Measurements from ENCODE around the gene SRP72. TPM values are rescaled to one million over a fixed set of nuclear protein-coding genes. Genes with fewer than 3 reads are reported as not detected.

SRP72 gene
- total and polyA plus RNA-seq, 2 of the 8 experiments (the other 6 are each of a cell fraction or from before 2014, with no cell fraction given) = 37.7 to 144 TPM

- TF ChIP-seq KDM1A (IDR thresholded peaks at IDR 0.05; ENCODE audit: borderline replicate concordance, low read length) = no peak
- no peak for TF ChIP-seq GABPA (IDR thresholded peaks at IDR 0.05; ENCODE audit: borderline replicate concordance, insufficient read depth, low read length)
Observed at GRCh38 chr4:56550642-56551041, 83.2 kb downstream of the SRP72 start (continued).
